ENCODE data around the gene KLHL5. TPM values are rescaled to one million over a fixed set of nuclear protein-coding genes. Genes with fewer than 3 reads are reported as not detected.

The KLHL5 gene
- polyA plus RNA-seq, 3 donors: 16.7 to 32.2 (median 23.3) TPM

DNA sequence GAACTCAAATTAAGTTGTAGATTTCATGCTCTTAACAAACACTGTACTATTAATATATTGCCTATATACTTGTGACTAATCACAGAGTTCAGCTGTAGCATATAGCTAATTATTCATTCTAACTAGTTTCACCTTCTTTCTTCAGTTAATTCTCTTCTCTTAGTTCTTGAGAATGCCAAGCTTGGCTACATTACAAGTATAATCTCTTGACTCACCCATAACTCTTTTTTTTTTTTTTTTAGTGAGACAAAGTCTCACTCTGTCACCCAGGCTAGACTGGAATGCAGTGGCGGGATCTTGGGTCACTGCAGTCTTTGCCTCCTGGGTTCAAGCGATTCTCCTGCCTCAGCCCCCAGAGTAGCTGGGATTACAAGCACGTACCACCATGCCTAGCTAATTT lies 5.4 kb downstream of the KLHL5 start:
- H3K4me1 Mint-ChIP-seq: peaks cover 14% of the 10 kb centered on the region
- H3K9ac ChIP-seq (ENCODE audit: insufficient read depth, low read length, poor library complexity, severe bottlenecking): no peak overlapping the region
- DNase-seq: no peak
- H3K36me3 Mint-ChIP-seq: peaks cover 0 to 4% of the 10 kb centered on the region in 2 donors
- H3K27me3 Mint-ChIP-seq (ENCODE audit: low read depth in 3 of 3): no peaks in the 10 kb centered on the region
- H3K9me3 Mint-ChIP-seq: no peaks in the 10 kb centered on the region
- no peaks in the 10 kb centered on the region for H3K9me3 ChIP-seq (replicated peaks in 1 of 2; ENCODE audit: control insufficient read depth in 1 of 2, insufficient read depth in 1 of 2, low read length in 2 of 2)
- no peak overlapping the region for H3K4me2 ChIP-seq (replicated peaks; ENCODE audit: extremely low read depth, low read length, poor library complexity, severe bottlenecking)
- no peak overlapping the region for H3K27ac ChIP-seq (ENCODE audit: low read depth in 1 of 2, low read length in 2 of 2)
- H3K27me3 ChIP-seq (ENCODE audit: control insufficient read depth in 2 of 2, insufficient read depth in 2 of 2, low read length in 2 of 2): no peaks in the 10 kb centered on the region
- H2AFZ ChIP-seq (ENCODE audit: insufficient read depth, low read depth, low read length, poor library complexity, severe bottlenecking): no peak overlapping the region
- no peaks in the 10 kb centered on the region for H3K36me3 ChIP-seq (replicated peaks in 1 of 2; ENCODE audit: control insufficient read depth in 1 of 2, insufficient read depth in 2 of 2, low read length in 2 of 2)
- no peaks in the 10 kb centered on the region for H3K79me2 ChIP-seq (ENCODE audit: insufficient read depth, low read length)
- peaks cover 51% of the 10 kb centered on the region for H4K20me1 ChIP-seq (ENCODE audit: insufficient read depth, low read length)
- WGBS (ENCODE audit: insufficient coverage): 80% methylated on average over 1 of the region's 3 CpGs
- peak overlapping the region in 1 of 7 donors; percentile 8 for H3K27ac Mint-ChIP-seq
- H3K4me1 ChIP-seq (ENCODE audit: control insufficient read depth in 1 of 2, insufficient read depth in 2 of 2, low read length in 2 of 2): peaks cover 4 to 9% of the 10 kb centered on the region in 2 donors
- TF ChIP-seq, protein P1, sequence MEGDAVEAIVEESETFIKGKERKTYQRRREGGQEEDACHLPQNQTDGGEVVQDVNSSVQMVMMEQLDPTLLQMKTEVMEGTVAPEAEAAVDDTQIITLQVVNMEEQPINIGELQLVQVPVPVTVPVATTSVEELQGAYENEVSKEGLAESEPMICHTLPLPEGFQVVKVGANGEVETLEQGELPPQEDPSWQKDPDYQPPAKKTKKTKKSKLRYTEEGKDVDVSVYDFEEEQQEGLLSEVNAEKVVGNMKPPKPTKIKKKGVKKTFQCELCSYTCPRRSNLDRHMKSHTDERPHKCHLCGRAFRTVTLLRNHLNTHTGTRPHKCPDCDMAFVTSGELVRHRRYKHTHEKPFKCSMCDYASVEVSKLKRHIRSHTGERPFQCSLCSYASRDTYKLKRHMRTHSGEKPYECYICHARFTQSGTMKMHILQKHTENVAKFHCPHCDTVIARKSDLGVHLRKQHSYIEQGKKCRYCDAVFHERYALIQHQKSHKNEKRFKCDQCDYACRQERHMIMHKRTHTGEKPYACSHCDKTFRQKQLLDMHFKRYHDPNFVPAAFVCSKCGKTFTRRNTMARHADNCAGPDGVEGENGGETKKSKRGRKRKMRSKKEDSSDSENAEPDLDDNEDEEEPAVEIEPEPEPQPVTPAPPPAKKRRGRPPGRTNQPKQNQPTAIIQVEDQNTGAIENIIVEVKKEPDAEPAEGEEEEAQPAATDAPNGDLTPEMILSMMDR (IDR thresholded peaks at IDR 0.05): no peak
- intact Hi-C loops (cut with micrococcal nuclease): no loop called here
- H3K4me3 ChIP-seq (replicated peaks in 1 of 3; ENCODE audit: low read depth in 2 of 3, low read length in 3 of 3): no peak overlapping the region
- no peak overlapping the region for H3K4me3 Mint-ChIP-seq

GRCh38 chr4:39068907-39069306 lies 6.9 kb downstream of the KLHL5 start:
- Histone ChIP-seq H3K27ac (ENCODE audit: low read depth in 1 of 2, low read length in 2 of 2) (no peak overlapping the region), H3K9ac (ENCODE audit: insufficient read depth, low read length, poor library complexity, severe bottlenecking) (no peak overlapping the region), H3K9me3 (replicated peaks in 1 of 2; ENCODE audit: control insufficient read depth in 1 of 2, insufficient read depth in 1 of 2, low read length in 2 of 2) (no peaks in the 10 kb centered on the region), H3K79me2 (ENCODE audit: insufficient read depth, low read length) (no peaks in the 10 kb centered on the region), H3K4me3 (replicated peaks in 1 of 3; ENCODE audit: low read depth in 2 of 3, low read length in 3 of 3) (no peak overlapping the region), H3K4me2 (replicated peaks; ENCODE audit: extremely low read depth, low read length, poor library complexity, severe bottlenecking) (no peak overlapping the region), H2AFZ (ENCODE audit: insufficient read depth, low read depth, low read length, poor library complexity, severe bottlenecking) (no peak overlapping the region), H3K4me1 (ENCODE audit: control insufficient read depth in 1 of 2, insufficient read depth in 2 of 2, low read length in 2 of 2) (peaks cover 4 to 9% of the 10 kb centered on the region in 2 donors), H3K36me3 (replicated peaks in 1 of 2; ENCODE audit: control insufficient read depth in 1 of 2, insufficient read depth in 2 of 2, low read length in 2 of 2) (no peaks in the 10 kb centered on the region), H3K27me3 (ENCODE audit: control insufficient read depth in 2 of 2, insufficient read depth in 2 of 2, low read length in 2 of 2) (no peaks in the 10 kb centered on the region), H4K20me1 (ENCODE audit: insufficient read depth, low read length) (peaks cover 37% of the 10 kb centered on the region)
- peaks cover 14% of the 10 kb centered on the region for H3K4me1 Mint-ChIP-seq
- intact Hi-C loops (cut with micrococcal nuclease): no loop called here
- H3K27me3 Mint-ChIP-seq (ENCODE audit: low read depth in 3 of 3): no peaks in the 10 kb centered on the region
- no CpG with 5 or more reads among the region's 3 CpGs for WGBS (ENCODE audit: insufficient coverage)
- no peak overlapping the region for H3K4me3 Mint-ChIP-seq
- TF ChIP-seq, protein P1 (IDR thresholded peaks at IDR 0.05): no peak
- H3K9me3 Mint-ChIP-seq: no peaks in the 10 kb centered on the region
- H3K36me3 Mint-ChIP-seq: peaks cover 0 to 2% of the 10 kb centered on the region in 2 donors
- H3K27ac Mint-ChIP-seq: peak overlapping the region in 1 of 7 donors; percentile 72
- DNase-seq: peak in 1 of 3 donors; percentile 5

Data from CD14-positive monocyte (primary cell).